HepG2 (cell line): ENCODE measurements around the gene TATDN3. TPM values are rescaled to one million over a fixed set of nuclear protein-coding genes. Genes with fewer than 3 reads are reported as not detected.

Experiments used
- DMTF1 ChIP-seq: sonication (generic); formaldehyde crosslinking; IDR thresholded peaks from 2 replicates; pipeline ENCODE4 v1.4.0; 2020; ENCODE audit warnings: mild to moderate bottlenecking, missing genetic modification reagents
- FOXK2 ChIP-seq: fragments of 450-650 bp; IDR thresholded peaks from 2 replicates; pipeline ENCODE4 v1.6.1; 2016
- MEIS1 ChIP-seq: sonication (generic); formaldehyde crosslinking; IDR thresholded peaks from 2 replicates; pipeline ENCODE4 v1.9.0; 2021; ENCODE audit warnings: mild to moderate bottlenecking, missing genetic modification reagents, moderate library complexity, borderline replicate concordance
- PITX1 ChIP-seq: sonication (generic); formaldehyde crosslinking; IDR thresholded peaks from 2 replicates; pipeline ENCODE4 v1.5.1; 2020; ENCODE audit warnings: mild to moderate bottlenecking, missing genetic modification reagents
- RBFOX2 ChIP-seq: fragments of 200-400 bp; formaldehyde crosslinking; IDR thresholded peaks from 2 replicates; pipeline ENCODE4 v1.6.1; 2017; ENCODE audit warnings: low read depth, mild to moderate bottlenecking, low read length
- RXRA ChIP-seq: sonication (generic); formaldehyde crosslinking; IDR thresholded peaks from 2 replicates; pipeline ENCODE4 v1.5.1; 2020; ENCODE audit warnings: missing genetic modification reagents
- RXRB ChIP-seq: IDR thresholded peaks from 2 replicates; pipeline ENCODE4 v1.6.1; 2016; ENCODE audit warnings: borderline replicate concordance, missing genetic modification reagents, missing compliant biosample characterization
- SMC3 ChIP-seq: IDR thresholded peaks from 2 replicates; pipeline ENCODE4 v1.6.1; 2011; ENCODE audit warnings: low read length, improper control_type of control experiment
- SSRP1 ChIP-seq: IDR thresholded peaks from 2 replicates; pipeline ENCODE4 v1.6.1; 2016; ENCODE audit warnings: control low read depth
- TERF1 ChIP-seq: sonication (generic); formaldehyde crosslinking; IDR thresholded peaks from 2 replicates; pipeline ENCODE4 v1.8.0; 2022; ENCODE audit warnings: mild to moderate bottlenecking, missing genetic modification reagents, moderate library complexity
- ZMYM2 ChIP-seq: sonication (generic); formaldehyde crosslinking; IDR thresholded peaks from 2 replicates; pipeline ENCODE4 v1.8.0; 2022; ENCODE audit warnings: mild to moderate bottlenecking, missing genetic modification reagents
- ZNF121 ChIP-seq: sonication (generic); formaldehyde crosslinking; IDR thresholded peaks from 2 replicates; pipeline ENCODE4 v1.5.0; 2020; ENCODE audit warnings: mild to moderate bottlenecking, missing genetic modification reagents
- ZNF207 ChIP-seq: fragments of 450-650 bp; IDR thresholded peaks from 2 replicates; pipeline ENCODE4 v1.6.1; 2016; ENCODE audit warnings: antibody characterized with exemption, borderline replicate concordance
- ZNF501 ChIP-seq: sonication (generic); formaldehyde crosslinking; IDR thresholded peaks from 2 replicates; pipeline ENCODE4 v1.5.1; 2020; ENCODE audit warnings: mild to moderate bottlenecking, moderate library complexity, missing genetic modification reagents
- ZNF75D ChIP-seq: sonication (generic); formaldehyde crosslinking; IDR thresholded peaks from 2 replicates; pipeline ENCODE4 v1.8.1; 2023; ENCODE audit warnings: missing genetic modification reagents, mild to moderate bottlenecking, borderline replicate concordance
- polyA plus RNA-seq, 8 experiments: library from polyadenylated mRNA; depleted of rRNA in 3 of 8; stranded (reverse) in 7 of 8; unstranded in 1 of 8; fragments of >200 nt; fragmentation: Illumina TruSeq in 4 of 8; extraction: Trizol in 4 of 8; gene quantifications; 2 replicates each; pipeline versions ENCODE4 v1.2.1 to v1.2.3, GENCODE V29; 2011 to 2016; ENCODE audit warnings: low read depth in 4 of 8, missing spikeins in 1 of 8, mixed read lengths in 1 of 8; ENCODE audit not compliant: insufficient read depth in 1 of 8
- total RNA-seq, 5 experiments: library from RNA; depleted of rRNA; stranded (reverse); fragments of >200 nt; fragmentation: Illumina TruSeq; extraction: Trizol; gene quantifications; 2 replicates each; pipeline ENCODE4 v1.2.3, GENCODE V29; 2016; ENCODE audit warnings: low read depth in 1 of 5
- TF ChIP-seq, protein P1 (sequence below): sonication (generic); formaldehyde crosslinking; IDR thresholded peaks from 2 replicates; pipeline ENCODE4 v1.8.1; 2023; ENCODE audit warnings: mild to moderate bottlenecking, missing genetic modification reagents
- TF ChIP-seq, protein P2 (sequence below), 2 experiments: fragments of 450-650 bp in 1 of 2; sonication (generic) in 1 of 2; formaldehyde crosslinking in 1 of 2; IDR thresholded peaks; 2 replicates each; pipeline versions ENCODE4 v1.6.1 to v1.8.0; 2016 to 2022; ENCODE audit warnings: antibody characterized with exemption in 1 of 2, mild to moderate bottlenecking in 1 of 2, missing genetic modification reagents in 1 of 2

Gene TATDN3
- total and polyA plus RNA-seq, 2 of the 13 experiments (the other 11 are each of a cell fraction or from before 2014, with no cell fraction given): 7.3 to 8.6 TPM

- TF ChIP-seq DMTF1 (CRISPR knock-in tag): no peak
- TF ChIP-seq RXRB (CRISPR knock-in tag): peak; percentile 93
- TF ChIP-seq ZNF121 (CRISPR knock-in tag): 0 out of 2 replicates have a peak, but pooled peaks have one; percentile 2
- TF ChIP-seq ZNF501: 0 out of 2 replicates have a peak, but pooled peaks have one; percentile 13
- no peak for TF ChIP-seq ZMYM2 (CRISPR knock-in tag)
- no peak for TF ChIP-seq FOXK2
- no peak for TF ChIP-seq ZNF75D
- no peak for TF ChIP-seq ZNF207
- 0 out of 2 replicates have a peak, but pooled peaks have one; percentile 49 for TF ChIP-seq TERF1 (CRISPR knock-in tag)
- TF ChIP-seq, protein P1, sequence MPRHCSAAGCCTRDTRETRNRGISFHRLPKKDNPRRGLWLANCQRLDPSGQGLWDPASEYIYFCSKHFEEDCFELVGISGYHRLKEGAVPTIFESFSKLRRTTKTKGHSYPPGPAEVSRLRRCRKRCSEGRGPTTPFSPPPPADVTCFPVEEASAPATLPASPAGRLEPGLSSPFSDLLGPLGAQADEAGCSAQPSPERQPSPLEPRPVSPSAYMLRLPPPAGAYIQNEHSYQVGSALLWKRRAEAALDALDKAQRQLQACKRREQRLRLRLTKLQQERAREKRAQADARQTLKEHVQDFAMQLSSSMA (CRISPR knock-in tag): no peak
- peak; percentile 78; the same call in 1 of the 2 replicates for TF ChIP-seq RXRA (CRISPR knock-in tag)
- TF ChIP-seq MEIS1: peak; percentile 67; the same call in 1 of the 2 replicates
- peak; percentile 70; the same call in 1 of the 2 replicates for TF ChIP-seq PITX1
- no peak for TF ChIP-seq SMC3
- TF ChIP-seq, protein P2, sequence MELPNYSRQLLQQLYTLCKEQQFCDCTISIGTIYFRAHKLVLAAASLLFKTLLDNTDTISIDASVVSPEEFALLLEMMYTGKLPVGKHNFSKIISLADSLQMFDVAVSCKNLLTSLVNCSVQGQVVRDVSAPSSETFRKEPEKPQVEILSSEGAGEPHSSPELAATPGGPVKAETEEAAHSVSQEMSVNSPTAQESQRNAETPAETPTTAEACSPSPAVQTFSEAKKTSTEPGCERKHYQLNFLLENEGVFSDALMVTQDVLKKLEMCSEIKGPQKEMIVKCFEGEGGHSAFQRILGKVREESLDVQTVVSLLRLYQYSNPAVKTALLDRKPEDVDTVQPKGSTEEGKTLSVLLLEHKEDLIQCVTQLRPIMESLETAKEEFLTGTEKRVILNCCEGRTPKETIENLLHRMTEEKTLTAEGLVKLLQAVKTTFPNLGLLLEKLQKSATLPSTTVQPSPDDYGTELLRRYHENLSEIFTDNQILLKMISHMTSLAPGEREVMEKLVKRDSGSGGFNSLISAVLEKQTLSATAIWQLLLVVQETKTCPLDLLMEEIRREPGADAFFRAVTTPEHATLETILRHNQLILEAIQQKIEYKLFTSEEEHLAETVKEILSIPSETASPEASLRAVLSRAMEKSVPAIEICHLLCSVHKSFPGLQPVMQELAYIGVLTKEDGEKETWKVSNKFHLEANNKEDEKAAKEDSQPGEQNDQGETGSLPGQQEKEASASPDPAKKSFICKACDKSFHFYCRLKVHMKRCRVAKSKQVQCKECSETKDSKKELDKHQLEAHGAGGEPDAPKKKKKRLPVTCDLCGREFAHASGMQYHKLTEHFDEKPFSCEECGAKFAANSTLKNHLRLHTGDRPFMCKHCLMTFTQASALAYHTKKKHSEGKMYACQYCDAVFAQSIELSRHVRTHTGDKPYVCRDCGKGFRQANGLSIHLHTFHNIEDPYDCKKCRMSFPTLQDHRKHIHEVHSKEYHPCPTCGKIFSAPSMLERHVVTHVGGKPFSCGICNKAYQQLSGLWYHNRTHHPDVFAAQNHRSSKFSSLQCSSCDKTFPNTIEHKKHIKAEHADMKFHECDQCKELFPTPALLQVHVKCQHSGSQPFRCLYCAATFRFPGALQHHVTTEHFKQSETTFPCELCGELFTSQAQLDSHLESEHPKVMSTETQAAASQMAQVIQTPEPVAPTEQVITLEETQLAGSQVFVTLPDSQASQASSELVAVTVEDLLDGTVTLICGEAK (IDR thresholded peaks at IDR 0.05): no peak
- TF ChIP-seq, protein P2 (CRISPR knock-in tag; IDR thresholded peaks at IDR 0.05): no peak
- peak; percentile 37; the same call in 1 of the 2 replicates for TF ChIP-seq RBFOX2
- 0 out of 2 replicates have a peak, but pooled peaks have one; percentile 8 for TF ChIP-seq SSRP1
These were observed 36.2 kb downstream of the TATDN3 start (continued) for GRCh38 chr1:212827831-212828278.
